ENCODE measurements around the gene LRRTM4. TPM values are rescaled to one million over a fixed set of nuclear protein-coding genes. Genes with fewer than 3 reads are reported as not detected.
"Not testable (repeated sequence)": the region's sequence is repeated elsewhere in the genome, so short reads cannot be mapped to it uniquely, and the experiment has no call there.

Gene LRRTM4
- total RNA-seq, 1 experiment from 2014 or later, result 0.12 TPM

DNA sequence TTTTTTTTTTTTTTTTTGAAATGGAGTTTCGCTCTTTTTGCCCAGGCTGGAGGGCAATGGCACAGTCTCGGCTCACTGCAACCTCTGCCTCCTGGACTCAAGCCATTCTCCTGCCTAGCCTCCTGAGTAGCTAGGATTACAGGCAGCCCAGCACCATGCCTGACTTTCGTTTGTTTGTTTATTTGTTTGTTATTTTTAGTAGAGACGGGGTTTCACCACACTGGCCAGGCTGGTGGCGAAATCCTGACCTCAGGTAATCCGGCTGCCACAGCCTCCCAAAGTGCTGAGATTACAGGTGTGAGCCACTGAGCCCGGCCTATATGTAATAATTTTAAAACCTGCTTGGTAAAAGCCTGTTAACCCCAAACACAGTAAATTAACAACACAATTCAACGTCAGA is 435.7 kb downstream of the LRRTM4 start:
- DNase-seq (ENCODE audit: low read depth), result no peak

GRCh38 chr2:77086051-77086450 is 436.1 kb downstream of the LRRTM4 start:
- DNase-seq (ENCODE audit: low read depth), result no peak

- no peak for DNase-seq (ENCODE audit: low read depth)
Observed at GRCh38 chr2:77085561-77085960, 436.6 kb downstream of the LRRTM4 start.

DNA sequence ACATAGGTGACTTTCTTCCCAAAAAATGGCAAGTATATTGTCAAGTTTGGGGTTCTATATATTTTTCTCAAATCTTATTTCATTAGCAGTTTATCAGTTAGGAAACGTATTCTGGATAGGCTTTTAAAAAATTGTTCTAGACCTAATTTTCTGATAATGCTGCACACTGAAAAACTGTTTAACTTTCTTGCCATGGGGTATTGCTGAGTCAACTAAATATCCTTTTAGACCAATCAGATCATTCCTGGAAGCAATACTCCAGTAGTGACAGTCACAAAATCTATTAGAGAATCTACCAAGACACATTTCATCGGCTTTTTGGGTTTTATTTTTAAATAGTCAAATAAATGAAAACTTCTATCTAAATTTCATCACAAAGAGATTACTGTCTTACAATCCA is 440.6 kb downstream of the LRRTM4 start:
- no peak for DNase-seq (ENCODE audit: low read depth)

DNA sequence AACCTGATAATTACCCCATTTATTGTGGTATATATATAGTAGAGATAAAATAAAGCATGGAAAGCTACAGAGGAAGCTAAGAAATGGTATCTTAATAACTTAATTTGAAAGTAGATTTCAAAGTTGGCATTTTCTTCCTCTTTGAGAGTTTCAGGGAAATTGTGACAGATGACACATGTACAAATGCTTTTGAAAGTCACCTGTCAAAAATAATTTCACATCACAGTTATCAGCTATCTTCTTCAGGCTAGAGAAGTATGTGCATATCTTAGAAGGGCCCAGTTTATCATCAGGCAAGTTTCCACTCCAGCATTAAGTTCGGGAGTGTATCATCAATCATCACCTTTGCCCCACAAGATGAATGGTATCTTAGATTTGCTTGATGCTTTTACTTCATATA is 457.9 kb downstream of the LRRTM4 start:
- no peak for DNase-seq (ENCODE audit: low read depth)

GRCh38 chr2:77054938-77055337 is 467.2 kb downstream of the LRRTM4 start:
- no peak for DNase-seq (ENCODE audit: low read depth)

DNA sequence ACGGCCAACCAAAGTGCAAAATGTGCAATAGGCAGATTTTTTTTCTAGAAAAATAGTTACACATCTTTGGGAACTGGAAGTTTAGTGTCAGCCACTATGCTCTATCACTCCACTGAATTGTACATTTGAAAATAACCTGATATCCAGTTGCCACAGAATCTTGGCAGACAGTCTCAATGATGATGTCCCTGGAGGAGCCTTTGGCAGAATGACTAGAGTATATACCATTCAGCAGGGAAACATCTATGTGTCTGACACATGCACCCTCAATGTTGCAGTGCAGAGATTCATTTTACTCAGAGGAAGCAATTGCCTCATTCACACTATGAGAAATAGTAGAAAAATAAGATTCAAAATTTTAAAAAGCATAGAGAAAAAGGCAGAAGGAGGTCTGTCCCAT is 475.8 kb downstream of the LRRTM4 start:
- DNase-seq (ENCODE audit: low read depth), result no peak

DNA sequence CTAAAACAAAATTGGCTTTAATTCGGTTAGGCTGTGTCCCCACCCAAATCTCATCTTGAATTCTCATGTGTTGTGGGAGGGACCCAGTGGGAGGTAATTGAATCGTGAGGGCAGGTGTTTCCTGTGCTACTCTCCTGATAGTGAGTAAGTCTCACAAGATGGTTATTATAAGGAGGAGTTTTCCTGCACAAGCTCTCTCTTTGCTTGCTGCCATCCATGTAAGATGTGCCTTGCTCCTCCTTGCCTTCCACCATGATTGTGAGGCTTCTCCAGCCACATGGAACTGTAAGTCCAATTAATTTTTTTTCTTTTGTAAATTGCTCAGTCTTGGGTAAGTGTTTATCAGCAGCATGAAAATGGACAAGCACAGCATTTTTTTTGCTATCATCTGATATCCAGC is 476.7 kb downstream of the LRRTM4 start:
- DNase-seq (ENCODE audit: low read depth), result not testable (repeated sequence)

DNA sequence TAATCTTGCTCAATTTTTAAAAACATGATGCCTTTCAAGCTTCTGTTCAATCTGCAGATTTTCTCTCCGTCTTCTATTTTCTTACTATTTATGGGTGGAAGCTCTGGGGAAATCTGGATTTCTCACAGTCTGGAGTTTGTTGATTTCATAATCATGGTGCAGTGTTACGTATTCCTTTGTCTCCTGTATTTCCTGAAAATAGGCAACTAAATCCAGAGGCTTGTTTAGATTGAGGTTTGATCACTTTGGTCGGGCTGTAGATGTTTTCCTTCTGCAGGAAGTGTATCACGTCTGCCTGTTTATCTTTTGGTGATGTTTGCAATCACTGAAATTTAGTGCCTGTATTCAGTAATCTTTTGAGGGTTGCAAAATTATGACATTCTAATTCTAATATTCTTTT is 487.7 kb downstream of the LRRTM4 start:
- DNase-seq (ENCODE audit: low read depth), result no peak

- not testable (repeated sequence) for DNase-seq (ENCODE audit: low read depth)
Observed at GRCh38 chr2:77029237-77029636, 492.9 kb downstream of the LRRTM4 start.

DNA sequence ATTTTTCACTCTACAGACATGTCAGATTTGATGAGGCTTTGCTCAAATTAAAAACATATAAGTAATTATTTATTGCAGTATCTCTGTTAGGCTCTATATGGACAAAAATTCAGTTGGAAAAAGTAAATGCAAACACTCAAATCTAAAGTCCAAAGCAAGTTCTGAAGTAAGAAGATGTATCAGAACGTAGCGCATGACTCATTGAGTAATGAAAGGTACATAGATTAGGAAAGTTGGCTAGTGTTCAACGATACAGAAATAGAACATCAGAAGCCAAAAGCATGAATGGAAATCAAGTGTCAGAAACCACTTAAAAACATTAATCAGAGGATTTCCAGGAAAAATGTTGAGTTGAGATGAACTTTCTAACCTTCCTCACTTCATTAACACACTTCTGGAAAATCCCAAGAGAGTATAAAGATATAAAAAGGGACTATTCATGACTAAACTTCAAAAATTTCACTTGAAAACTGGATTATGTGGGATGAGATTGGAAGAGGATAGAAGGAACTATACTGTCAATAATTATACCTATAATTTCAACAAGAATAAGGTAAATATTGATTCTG is 494.1 kb downstream of the LRRTM4 start:
- DNase-seq (ENCODE audit: low read depth), result no peak

DNA sequence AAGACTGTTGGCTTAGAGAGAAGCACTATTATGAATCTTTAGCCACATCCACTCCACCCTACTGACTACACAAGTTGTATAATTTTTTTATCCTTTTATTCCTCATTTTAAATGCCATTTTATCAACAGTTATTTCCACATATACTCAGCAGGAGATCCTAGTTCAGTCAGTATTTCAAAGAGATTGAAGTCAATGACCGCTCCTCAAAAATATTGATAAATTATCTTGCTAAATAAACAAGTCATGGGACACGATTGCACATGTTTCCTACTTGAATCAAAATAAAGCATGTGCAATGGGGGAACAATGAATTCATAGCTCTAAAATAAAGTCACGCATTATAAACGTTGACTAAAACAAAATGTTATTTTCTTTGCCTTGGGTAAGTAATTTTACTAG is 496.5 kb downstream of the LRRTM4 start:
- DNase-seq (ENCODE audit: low read depth), result no peak

GRCh38 chr2:77021161-77021560 is 501.0 kb downstream of the LRRTM4 start:
- DNase-seq (ENCODE audit: low read depth), result no peak

DNA sequence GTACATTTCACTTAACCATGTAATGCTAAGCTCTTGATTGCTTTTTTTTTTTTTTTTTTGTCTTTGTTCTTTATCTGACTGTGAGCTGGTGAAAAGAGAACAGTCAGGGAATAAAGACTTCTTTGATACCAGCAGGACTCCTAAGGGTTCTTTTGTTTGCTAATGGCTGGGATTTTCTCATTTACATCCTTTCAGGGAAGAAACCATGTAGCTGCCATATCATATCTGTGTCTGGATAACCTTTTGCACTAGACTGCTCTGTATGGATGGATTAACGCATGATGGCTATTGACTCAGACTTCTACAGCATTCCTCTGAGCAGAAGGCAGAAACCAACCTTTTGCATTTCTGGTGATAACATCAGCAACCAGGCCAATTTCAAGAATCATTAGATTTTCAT is 504.0 kb downstream of the LRRTM4 start:
- DNase-seq (ENCODE audit: low read depth), result no peak

DNA sequence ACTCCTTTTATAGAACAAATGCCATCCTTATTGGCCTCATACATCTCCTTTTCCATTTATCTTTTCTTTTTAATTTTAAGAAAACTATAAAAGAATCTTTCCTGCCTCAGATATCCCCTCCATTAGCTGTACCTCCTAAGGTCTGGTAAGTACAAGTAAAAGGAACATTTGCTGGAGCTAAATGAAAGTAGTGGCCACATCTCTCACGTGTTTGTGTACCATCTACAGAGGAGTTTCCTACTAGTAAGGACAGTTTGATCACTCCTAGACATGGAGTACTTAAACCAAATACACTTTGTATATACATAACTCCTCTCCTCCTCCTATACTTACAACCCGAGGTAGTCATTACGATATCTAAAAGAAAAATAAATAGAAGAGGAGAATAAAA is 504.8 kb downstream of the LRRTM4 start:
- no peak for DNase-seq (ENCODE audit: low read depth)

GRCh38 chr2:77016443-77017354 is 505.5 kb downstream of the LRRTM4 start:
- no peak for DNase-seq (ENCODE audit: low read depth)

DNA sequence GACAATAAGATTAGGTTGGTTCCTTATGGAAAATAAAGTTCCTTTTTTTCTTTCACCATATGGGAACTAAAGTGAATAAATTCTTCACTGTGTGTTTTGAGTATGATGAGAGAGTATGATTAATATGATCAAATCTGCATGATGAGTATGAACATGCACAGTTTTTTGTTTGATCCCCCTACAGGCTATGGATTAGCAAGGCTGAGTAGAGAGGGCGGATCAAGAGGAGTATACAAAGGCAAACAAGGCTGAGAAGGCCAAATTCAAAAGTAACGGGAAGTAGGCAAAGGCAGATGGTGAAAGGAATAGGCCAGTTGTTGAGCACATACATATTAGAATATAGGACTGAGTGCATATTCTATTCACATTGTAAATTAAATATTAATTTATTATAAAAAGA is 508.2 kb downstream of the LRRTM4 start:
- no peak for DNase-seq (ENCODE audit: low read depth)

DNA sequence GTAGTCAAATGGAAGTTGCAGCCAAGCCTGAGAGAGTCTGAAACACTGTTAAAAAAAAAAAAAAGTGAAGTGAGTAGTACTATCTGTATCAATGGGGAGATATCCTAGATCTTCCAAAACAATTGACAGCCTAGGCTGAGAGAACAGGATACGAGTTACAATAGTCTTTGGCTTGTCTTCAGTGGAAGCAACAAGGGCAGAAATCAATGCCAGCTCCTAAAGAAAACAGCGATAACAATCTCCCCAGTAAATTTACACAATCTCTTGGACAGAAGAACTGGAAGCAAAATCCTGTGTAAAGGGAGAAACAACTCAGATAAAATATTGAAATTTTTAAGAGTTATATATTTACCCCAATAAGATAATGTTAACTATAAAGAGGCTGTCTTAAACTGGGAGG is 508.7 kb downstream of the LRRTM4 start:
- DNase-seq (ENCODE audit: low read depth), result no peak

GRCh38 chr2:77009307-77009706 is 512.9 kb downstream of the LRRTM4 start:
- DNase-seq (ENCODE audit: low read depth), result no peak

DNA sequence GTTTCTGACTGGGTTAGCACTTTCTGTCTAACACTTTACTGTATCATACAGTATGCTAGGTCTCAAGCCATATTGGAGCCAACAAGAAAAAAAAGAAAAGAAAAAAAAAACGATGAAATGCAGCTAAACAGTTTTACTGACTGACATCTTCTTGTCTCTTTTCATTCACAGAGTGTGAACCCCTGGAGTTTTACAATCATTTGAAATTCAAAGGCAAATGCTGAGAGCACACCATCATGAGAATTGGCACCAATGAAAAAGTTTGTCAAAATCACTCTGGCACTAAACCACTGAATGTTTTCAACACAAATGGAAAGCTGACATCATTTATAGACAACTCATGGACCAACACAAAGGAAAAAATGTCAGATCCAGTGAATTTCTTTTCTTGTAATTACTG is 513.3 kb downstream of the LRRTM4 start:
- DNase-seq (ENCODE audit: low read depth), result no peak

DNA sequence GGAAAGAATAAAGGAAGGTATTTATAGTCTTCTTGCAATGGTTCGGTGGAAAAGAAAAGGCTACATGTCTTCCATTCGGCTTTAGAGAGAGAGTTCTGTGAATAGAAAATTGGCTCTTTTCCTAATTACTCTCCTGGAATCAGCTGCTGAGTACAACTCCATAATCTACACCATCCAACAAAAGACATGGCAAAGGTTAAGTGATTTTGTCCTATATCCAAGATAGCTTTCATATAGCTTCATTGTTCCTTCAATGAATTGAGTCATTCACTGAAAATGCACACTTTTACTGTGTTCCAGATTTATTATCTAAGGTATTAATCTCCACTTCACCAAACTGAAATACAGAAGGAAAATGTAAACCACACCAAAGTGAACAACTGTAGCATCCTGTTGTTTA is 514.5 kb downstream of the LRRTM4 start:
- no peak for DNase-seq (ENCODE audit: low read depth)

GRCh38 chr2:77005522-77005921 is 516.7 kb downstream of the LRRTM4 start:
- no peak for DNase-seq (ENCODE audit: low read depth)

DNA sequence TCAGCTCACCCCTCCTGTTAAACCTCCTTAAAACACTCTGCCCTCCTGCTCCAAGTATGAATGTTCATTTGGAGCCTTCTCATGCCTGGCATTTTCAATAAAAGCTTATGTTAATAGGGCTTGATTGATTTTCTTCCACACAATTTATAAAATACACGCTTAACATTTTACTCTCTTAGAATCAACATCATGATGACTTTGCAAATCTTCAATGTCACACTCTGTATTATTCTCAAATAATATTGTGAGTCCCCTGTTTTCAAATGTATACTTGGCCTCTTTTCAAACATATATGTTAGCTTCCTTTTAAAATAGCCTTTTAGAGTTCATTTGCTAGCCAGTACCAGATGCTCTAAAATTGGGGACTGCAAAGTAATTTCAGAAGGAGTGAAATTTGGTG is 520.3 kb downstream of the LRRTM4 start:
- no peak for DNase-seq (ENCODE audit: low read depth)

GRCh38 chr2:76998704-76999103 is 523.5 kb downstream of the LRRTM4 start:
- no peak for DNase-seq (ENCODE audit: low read depth)
